ENCODE results near the gene PRDX3.

The PRDX3 gene

DNA sequence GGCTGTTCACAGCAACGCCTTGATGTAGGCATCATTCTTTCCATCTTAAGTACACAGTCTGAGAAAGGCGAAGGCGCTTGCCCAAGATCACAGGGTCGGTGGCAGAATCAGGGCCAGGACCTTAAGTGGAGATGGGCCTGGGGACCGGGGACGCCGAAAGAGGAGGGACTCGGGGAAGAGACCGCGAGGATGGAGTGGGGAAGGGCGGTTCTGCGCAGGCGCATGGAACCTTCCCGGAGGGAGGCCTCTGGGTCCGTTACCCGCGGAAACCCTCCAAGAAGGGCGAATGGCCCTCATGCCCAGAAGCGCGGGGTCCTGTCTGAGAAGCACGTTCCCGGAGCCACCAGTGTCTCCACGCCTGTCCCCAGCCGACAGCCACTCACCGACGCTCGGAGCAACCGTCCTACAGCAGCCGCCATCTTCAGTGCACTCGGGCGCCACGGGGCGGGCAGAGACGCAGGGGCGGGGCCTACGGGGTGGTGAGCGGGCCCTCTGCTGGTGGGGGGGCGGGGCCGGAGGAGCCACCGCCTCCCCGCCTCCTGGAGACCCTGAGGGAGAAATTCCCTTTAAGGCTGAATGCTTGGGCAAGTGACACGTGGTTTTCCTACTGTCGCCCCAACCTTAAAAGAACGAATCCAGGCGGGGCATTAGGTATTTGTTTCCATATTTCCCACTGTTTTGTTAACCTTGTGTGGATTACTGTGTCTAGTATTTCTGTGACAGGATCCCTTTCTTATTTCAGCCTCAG lies at the start of gene PRDX3:
Gene PRDX3 (minus strand): TSS at position 441 of the 748 bp plus-strand sequence. CDS start 22 bp downstream, at position 419.
- DNase-seq (ENCODE audit: low read depth): peak; percentile 91

GRCh38 chr10:119227825-119228224 lies 49.2 kb upstream of the PRDX3 start:
- DNase-seq (ENCODE audit: low read depth): no peak

GRCh38 chr10:119225083-119225658 lies 46.6 kb upstream of the PRDX3 start:
- DNase-seq (ENCODE audit: low read depth): no peak

GRCh38 chr10:119222966-119223386 lies 44.4 kb upstream of the PRDX3 start:
- DNase-seq (ENCODE audit: low read depth): no peak

DNA sequence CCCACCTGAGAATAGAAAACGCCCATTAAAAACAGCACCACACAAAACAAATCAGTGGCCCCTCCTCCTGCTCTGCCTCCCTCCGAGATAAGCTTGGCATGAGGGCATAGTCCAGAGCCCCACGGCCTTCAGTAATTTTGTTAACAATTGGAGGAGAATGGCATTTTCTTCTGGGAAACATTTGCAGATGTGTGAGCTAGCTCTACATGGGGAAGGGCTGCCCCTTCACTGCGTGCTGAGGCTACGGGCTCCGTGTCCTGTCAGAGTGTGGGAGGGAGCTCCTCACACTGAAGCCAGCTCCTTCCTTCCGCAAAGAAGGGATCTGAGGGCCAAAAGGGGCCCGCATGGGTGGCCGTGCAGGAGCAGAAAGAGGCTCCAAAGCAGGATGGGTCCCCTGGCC lies 43.9 kb upstream of the PRDX3 start:
- DNase-seq (ENCODE audit: low read depth): no peak

DNA sequence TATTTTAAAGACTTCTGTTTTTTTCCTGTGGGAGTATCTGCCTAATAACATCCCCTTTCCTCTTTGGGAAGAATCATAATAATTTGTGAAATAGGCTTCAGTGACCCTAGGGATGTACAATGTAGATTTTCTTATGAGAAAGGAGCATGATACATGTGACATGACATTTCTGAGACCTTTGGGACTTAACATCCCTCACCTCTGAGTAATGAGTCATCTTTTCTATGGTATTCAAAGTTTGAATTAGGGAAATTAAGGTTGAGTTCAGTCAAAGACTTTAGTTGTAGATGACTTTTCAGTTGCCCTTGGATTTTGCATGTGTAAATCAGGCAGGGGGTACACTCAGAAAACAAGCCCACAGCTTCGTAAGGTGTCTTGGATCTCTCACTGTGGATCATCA lies 43.1 kb upstream of the PRDX3 start:
- DNase-seq (ENCODE audit: low read depth): no peak

GRCh38 chr10:119221201-119221600 lies 42.6 kb upstream of the PRDX3 start:
- DNase-seq (ENCODE audit: low read depth): no peak

DNA sequence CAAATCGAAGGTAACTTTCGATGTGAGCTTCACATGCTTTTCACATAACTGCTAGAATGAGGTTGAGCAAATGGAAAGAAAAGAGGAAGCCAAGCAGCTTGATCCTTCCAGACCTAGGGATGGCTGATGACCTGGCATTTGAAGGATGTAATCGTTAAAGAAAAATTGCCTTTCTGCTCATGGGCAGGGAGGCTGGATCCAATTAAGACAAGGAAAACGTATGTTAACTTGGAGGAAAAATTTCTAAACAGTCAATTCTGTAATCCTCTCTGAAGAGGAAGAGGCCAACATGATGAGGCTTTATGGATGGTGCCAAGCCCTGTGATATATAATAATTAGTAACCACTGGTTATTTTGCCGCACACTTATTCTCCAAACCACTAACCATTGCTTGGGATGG lies 41.3 kb upstream of the PRDX3 start:
- DNase-seq (ENCODE audit: low read depth): no peak

DNA sequence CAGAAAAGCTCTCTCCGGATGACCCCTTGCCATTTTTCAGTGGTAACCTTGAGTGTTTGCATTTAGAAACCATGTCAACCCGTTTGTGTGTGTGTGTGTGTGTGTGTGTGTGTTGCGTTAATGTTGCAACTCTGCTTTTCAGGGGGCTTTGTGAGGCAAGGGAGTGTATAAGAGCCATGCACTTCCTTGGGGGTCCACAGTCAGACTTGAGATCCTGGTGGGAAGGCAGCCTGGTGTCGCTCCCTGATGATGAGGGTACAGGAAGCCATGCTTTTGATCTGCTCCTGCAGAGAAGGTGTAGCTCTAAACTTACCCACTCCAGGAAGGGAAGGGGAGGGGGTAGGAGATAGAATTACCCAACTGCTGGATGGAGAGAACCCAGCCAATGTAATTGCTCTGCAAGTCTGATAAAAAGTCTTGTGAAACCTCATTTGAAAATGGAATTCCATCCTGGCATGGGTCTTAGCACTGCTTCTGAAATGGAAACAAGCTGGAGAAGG lies 39.4 kb upstream of the PRDX3 start:
- DNase-seq (ENCODE audit: low read depth): no peak

- no peak for DNase-seq (ENCODE audit: low read depth)
Measured at GRCh38 chr10:119217401-119217800, 38.8 kb upstream of the PRDX3 start.

DNA sequence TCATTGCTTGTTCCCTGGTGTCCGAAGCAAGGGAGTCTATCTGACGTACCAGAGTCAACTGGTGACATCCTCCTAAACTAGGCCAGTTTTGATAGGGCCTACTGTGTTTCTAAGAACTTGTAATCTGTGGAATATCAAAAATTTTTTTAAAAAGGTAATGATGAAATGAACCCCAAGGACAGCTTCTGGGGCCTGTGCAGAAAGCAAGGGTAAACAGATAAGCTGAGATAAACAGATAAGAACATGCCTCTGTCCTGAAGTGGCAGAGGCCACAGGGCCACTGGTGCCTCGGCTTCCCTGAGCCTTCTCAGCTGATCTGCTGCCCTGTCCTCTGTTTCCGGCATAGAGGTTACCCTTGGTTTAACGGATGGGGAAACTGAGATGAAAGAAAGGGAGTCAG lies 37.5 kb upstream of the PRDX3 start:
- no peak for DNase-seq (ENCODE audit: low read depth)

DNA sequence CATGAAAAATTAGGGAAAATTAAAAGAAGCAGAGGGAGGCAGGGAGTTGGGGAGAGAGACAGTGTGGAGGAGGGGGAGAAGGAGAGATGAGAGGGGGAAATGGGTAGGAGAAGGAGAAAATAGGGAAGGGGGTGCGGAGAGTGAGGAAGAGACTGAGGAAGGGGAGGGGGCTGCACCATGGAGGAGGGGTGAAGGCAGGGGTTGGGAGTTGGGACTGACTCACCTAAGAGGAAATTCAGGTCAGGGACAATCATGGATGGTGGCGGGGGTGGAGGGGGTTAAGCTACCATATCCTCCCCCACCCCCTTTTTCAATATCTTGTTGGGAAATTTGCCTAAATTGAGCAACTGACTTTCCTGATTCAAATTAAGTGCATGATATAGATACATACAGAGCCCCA lies 36.8 kb upstream of the PRDX3 start:
- no peak for DNase-seq (ENCODE audit: low read depth)

GRCh38 chr10:119211625-119212441 lies 33.2 kb upstream of the PRDX3 start:
- no peak for DNase-seq (ENCODE audit: low read depth)

DNA sequence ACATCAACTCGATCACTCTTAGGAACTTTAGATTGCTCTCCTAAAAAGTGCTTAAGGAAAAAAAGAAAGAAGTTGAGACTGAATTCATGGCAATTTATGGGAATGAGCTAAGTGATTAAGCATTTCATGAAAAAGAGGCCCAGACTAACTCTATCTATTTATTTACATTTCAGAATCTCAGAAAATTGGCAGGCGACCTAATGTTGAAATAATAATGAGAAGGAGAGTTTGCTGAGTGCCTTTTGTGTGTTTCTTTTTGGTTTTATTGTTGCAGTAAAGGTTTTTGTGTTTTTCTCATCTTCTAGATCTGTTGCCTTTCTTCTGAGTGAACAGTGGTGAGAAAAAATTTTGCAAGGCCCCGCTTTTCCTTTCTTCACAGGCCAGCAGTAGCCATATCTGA lies 32.6 kb upstream of the PRDX3 start:
- DNase-seq (ENCODE audit: low read depth): no peak

DNA sequence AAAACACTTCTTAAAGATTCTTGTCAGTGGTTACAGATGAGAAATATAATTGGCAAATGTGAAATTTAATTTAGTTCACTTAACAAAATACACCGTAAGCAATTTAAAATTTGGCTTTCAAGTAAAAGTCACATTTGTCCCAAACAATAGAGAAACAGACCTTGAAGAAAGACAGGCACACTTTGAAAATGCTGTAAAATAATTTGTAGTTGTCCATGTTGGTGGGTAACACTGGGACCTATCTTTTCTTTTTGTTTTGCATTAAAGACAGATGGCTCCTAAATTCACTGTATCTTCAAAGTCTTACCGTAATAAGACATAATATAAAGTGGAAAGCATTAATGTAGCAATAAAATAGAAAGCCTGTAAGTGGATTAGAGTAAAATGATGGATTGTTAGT lies 32.0 kb upstream of the PRDX3 start:
- DNase-seq (ENCODE audit: low read depth): no peak

DNA sequence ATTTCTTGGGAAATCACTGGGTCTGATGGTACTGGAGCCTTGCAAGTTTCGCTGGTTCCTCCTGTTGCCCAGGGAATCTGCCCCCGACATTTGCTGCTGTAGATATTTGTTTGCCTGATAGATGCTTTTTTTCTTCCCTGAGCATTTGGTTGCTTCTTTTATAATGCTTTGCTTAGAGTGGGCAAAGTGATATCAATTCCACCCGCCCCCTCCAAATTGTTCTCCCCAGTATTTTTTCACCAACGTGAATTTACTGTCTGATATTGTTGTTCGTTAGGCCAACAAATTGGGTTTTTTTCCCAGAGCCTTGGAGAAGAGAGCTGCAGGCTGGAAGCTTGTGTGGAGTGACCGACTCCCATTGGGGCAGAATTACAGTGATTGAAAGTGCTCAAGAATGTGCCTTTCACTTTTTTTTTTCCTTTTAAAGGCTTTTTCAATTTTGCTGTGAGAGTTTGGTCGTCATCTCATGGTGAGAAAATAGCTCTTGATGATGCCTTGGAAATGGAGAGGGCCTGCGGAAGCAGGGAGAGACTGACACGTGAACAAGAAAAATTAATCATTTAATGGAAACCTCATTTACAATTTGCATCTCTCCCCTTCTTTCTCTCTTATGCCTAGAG lies 31.2 kb upstream of the PRDX3 start:
- DNase-seq (ENCODE audit: low read depth): no peak

GRCh38 chr10:119209035-119209735 lies 30.6 kb upstream of the PRDX3 start:
- peak; percentile 44 for DNase-seq (ENCODE audit: low read depth)

- no peak for DNase-seq (ENCODE audit: low read depth)
Measured at GRCh38 chr10:119208553-119208940, 29.9 kb upstream of the PRDX3 start.

DNA sequence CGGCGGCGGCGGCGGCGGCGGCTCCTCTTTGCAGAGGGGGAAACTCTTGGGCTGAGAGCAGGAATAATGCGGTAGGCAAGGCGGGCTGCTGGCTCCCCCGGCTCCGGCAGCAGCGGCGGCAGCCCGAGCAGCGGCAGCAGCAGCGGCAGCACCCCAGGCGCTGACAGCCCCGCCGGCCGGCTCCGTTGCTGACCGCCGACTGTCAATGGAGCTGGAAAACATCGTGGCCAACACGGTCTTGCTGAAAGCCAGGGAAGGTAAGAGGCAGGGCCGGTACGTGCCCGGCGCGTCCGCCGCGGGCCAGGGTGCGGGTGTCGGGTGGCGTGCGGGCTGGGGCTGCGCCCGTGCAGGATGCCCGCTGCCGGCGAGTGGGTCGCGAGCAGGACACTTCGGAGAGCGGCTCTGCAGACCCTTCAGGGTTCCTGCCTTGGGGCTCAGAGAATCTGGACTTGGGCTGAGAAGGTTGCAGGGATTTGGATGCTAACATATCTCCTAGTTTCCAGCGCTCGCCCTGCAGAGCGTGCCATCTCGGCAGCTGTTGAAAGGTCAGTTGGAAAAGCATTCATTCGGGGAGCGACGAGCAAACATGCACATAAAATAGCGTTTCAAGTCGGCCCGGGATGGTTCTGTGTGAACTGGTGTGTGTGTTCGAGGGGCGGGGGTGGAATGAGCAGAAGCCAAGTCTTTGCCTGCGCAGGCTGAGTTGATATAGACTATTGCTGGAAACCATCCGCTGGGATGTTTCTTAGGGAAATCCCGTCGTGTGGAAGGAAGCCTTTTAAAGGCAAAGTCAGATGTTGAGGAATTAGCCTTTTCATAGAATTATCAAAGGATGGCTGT lies 29.3 kb upstream of the PRDX3 start:
- peak; percentile 11 for DNase-seq (ENCODE audit: low read depth)

- peak; percentile 89 for DNase-seq (ENCODE audit: low read depth)
Measured at GRCh38 chr10:119207366-119207666, 28.7 kb upstream of the PRDX3 start, which contains the start of gene GRK5. Gene GRK5, plus strand, starts transcription at chr10:119207571. Its CDS starts 347 bp downstream, at chr10:119207918.
